BJ (cell line): ENCODE measurements around the gene CELF5. TPM values are rescaled to one million over a fixed set of nuclear protein-coding genes. Genes with fewer than 3 reads are reported as not detected.

Source experiments
- CTCF ChIA-PET: fragments of 350-600 bp; formaldehyde crosslinking; extraction: SDS; loops from one replicate; lab custom pipeline; 2021; ENCODE audit warnings: antibody characterized with exemption, inconsistent platforms; lab: Yijun Ruan, JAX
- POLR2A ChIA-PET: fragments of 300-600 bp; sonication (Branson Sonifier 250); formaldehyde crosslinking; extraction: SDS; loops from one replicate; lab custom pipeline; 2021; ENCODE audit warnings: antibody characterized with exemption; lab: Charles Lee
- DNase-seq: peaks from one replicate; pipeline ENCODE4 v3.0.0-alpha.2; 2011; ENCODE audit warnings: low read depth
- H3K27me3 ChIP-seq: 2 replicates; pipeline ENCODE4 v1.6.0; 2011; ENCODE audit warnings: low read length; ENCODE audit not compliant: control insufficient read depth, insufficient read depth
- H3K36me3 ChIP-seq: 2 replicates; pipeline ENCODE4 v1.5.1; 2011; ENCODE audit warnings: low read length; ENCODE audit not compliant: control insufficient read depth, insufficient read depth
- H3K4me3 ChIP-seq: 2 replicates; pipeline ENCODE4 v1.5.1; 2011; ENCODE audit warnings: low read depth, mild to moderate bottlenecking, control low read depth, low read length
- CTCF ChIP-seq: IDR thresholded peaks from 2 replicates; pipeline ENCODE4 v1.5.1; 2011; ENCODE audit warnings: low read depth, mild to moderate bottlenecking, control low read depth, inconsistent platforms, low read length, moderate library complexity; ENCODE audit not compliant: insufficient read depth
- polyA plus RNA-seq: library from polyadenylated mRNA; depleted of rRNA; stranded (reverse); fragments of >200 nt; gene quantifications from 2 replicates; pipeline ENCODE4 v1.2.3, GENCODE V29; 2011

Gene CELF5
- polyA plus RNA-seq, 1 experiment, result 0.18 TPM

GRCh38 chr19:3239367-3239766, 14.9 kb downstream of the CELF5 start:
- no peaks in the 10 kb centered on the region for H3K27me3 ChIP-seq
- H3K4me3 ChIP-seq, result no peak overlapping the region
- no peak for DNase-seq
- ChIA-PET POLR2A (no interaction called here), CTCF (interaction anchor here (0.6 kb wide), 1 partner anchor 16 kb away, joined by 3 read pairs; no protein-coding TSS in a partner anchor)
- no peaks in the 10 kb centered on the region for H3K36me3 ChIP-seq
- TF ChIP-seq CTCF, result no peak

- POLR2A ChIA-PET, result no interaction called here
- TF ChIP-seq CTCF, result no peak
- CTCF ChIA-PET, result interaction anchor here (0.6 kb wide), 1 partner anchor 286 kb away, joined by 3 read pairs; no protein-coding TSS in a partner anchor
Observed at GRCh38 chr19:3243819-3244700, 19.6 kb downstream of the CELF5 start.

GRCh38 chr19:3245050-3245449, 20.6 kb downstream of the CELF5 start:
- CTCF ChIA-PET, result no interaction called here

More at GRCh38 chr19:3243819-3244700, 19.6 kb downstream of the CELF5 start:
- no peaks in the 10 kb centered on the region for H3K36me3 ChIP-seq
- H3K4me3 ChIP-seq, result no peak overlapping the region
- no peak for DNase-seq
- H3K27me3 ChIP-seq, result no peaks in the 10 kb centered on the region; the same call in 1 of the 2 replicates

GRCh38 chr19:3248728-3249326, 24.4 kb downstream of the CELF5 start:
- Histone ChIP-seq H3K4me3 (no peak overlapping the region), H3K36me3 (no peaks in the 10 kb centered on the region), H3K27me3 (no peaks in the 10 kb centered on the region; the same call in 1 of the 2 replicates)
- TF ChIP-seq CTCF, result no peak
- ChIA-PET CTCF (interaction anchor here (0.6 to 1.0 kb wide), 2 partner anchors 24 to 90 kb away, joined by 3 read pairs; partner anchors contain the start of gene CELF5), POLR2A (no interaction called here)
- no peak for DNase-seq

More at GRCh38 chr19:3245050-3245449, 20.6 kb downstream of the CELF5 start:
- POLR2A ChIA-PET, result no interaction called here
- no peak for DNase-seq
- TF ChIP-seq CTCF, result no peak
- no peak overlapping the region for H3K4me3 ChIP-seq
- no peaks in the 10 kb centered on the region; the same call in 1 of the 2 replicates for H3K27me3 ChIP-seq
- no peaks in the 10 kb centered on the region for H3K36me3 ChIP-seq

- no peak for TF ChIP-seq CTCF
- CTCF ChIA-PET, result interaction anchor here (0.6 to 1.0 kb wide), 2 partner anchors 25 to 90 kb away, joined by 3 read pairs; partner anchors contain the start of gene CELF5
Observed at GRCh38 chr19:3249408-3249807, 24.9 kb downstream of the CELF5 start.

More at GRCh38 chr19:3249408-3249807, 24.9 kb downstream of the CELF5 start:
- Histone ChIP-seq H3K27me3 (no peaks in the 10 kb centered on the region; the same call in 1 of the 2 replicates), H3K4me3 (no peak overlapping the region), H3K36me3 (no peaks in the 10 kb centered on the region)
- DNase-seq, result no peak
- POLR2A ChIA-PET, result no interaction called here
